SK-N-SH treated with all-trans-retinoic acid at 6 μM for 48 hours (cell line): Measurements from ENCODE around the gene ZNF12.

ENCODE experiments used
- ATAC-seq: fragments of 200-7000 bp; cut with Tn5 transposase; 3 replicates; pipeline ENCODE4 v1.9.1; 2020; ENCODE audit warnings: mild to moderate bottlenecking, moderate library complexity
- ARNTL ChIP-seq: fragments of 450-650 bp; formaldehyde crosslinking; IDR thresholded peaks from 2 replicates; pipeline ENCODE4 v1.5.0; 2020; ENCODE audit warnings: low read depth, mild to moderate bottlenecking, moderate library complexity, borderline replicate concordance
- BACH2 ChIP-seq: fragments of 250-450 bp; sonication (Bioruptor Pico); IDR thresholded peaks from 2 replicates; pipeline ENCODE4 v1.9.0; 2021; ENCODE audit warnings: mild to moderate bottlenecking, borderline replicate concordance
- CREB5 ChIP-seq: fragments of 250-450 bp; sonication (Bioruptor Pico); IDR thresholded peaks from 2 replicates; pipeline ENCODE4 v1.5.1; 2020; ENCODE audit warnings: low read depth, mild to moderate bottlenecking, moderate library complexity
- CSDC2 ChIP-seq: fragments of 250-450 bp; sonication (Bioruptor Pico); IDR thresholded peaks from 2 replicates; pipeline ENCODE4 v1.5.0; 2020; ENCODE audit warnings: mild to moderate bottlenecking, moderate library complexity
- CSRNP3 ChIP-seq: fragments of 250-450 bp; sonication (Bioruptor Pico); IDR thresholded peaks from 2 replicates; pipeline ENCODE4 v1.5.1; 2021; ENCODE audit warnings: mild to moderate bottlenecking, moderate library complexity
- ESRRG ChIP-seq: fragments of 250-450 bp; sonication (Bioruptor Pico); IDR thresholded peaks from 2 replicates; pipeline ENCODE4 v1.6.1; 2021; ENCODE audit warnings: mild to moderate bottlenecking
- GLIS3 ChIP-seq: fragments of 250-450 bp; sonication (Bioruptor Pico); IDR thresholded peaks from 2 replicates; pipeline ENCODE4 v1.5.0; 2020; ENCODE audit warnings: mild to moderate bottlenecking, moderate library complexity
- ISL1 ChIP-seq: fragments of 250-450 bp; sonication (Bioruptor Pico); IDR thresholded peaks from 2 replicates; pipeline ENCODE4 v2.1.2; 2022; ENCODE audit warnings: mild to moderate bottlenecking, moderate library complexity
- OSR1 ChIP-seq: fragments of 250-450 bp; sonication (Bioruptor Pico); IDR thresholded peaks from 2 replicates; pipeline ENCODE4 v1.8.0; 2022; ENCODE audit warnings: moderate library complexity, mild to moderate bottlenecking, inconsistent platforms
- PATZ1 ChIP-seq: fragments of 250-450 bp; sonication (Bioruptor Pico); IDR thresholded peaks from 2 replicates; pipeline ENCODE4 v1.8.0; 2020; ENCODE audit warnings: mild to moderate bottlenecking, moderate library complexity, borderline replicate concordance
- POU6F1 ChIP-seq: fragments of 250-450 bp; sonication (Bioruptor Pico); IDR thresholded peaks from 2 replicates; pipeline ENCODE4 v1.8.0; 2021; ENCODE audit warnings: low read depth, mild to moderate bottlenecking, moderate library complexity, borderline replicate concordance
- PPARA ChIP-seq: fragments of 250-450 bp; sonication (Bioruptor Pico); IDR thresholded peaks from 2 replicates; pipeline ENCODE4 v1.5.0; 2020; ENCODE audit warnings: mild to moderate bottlenecking, borderline replicate concordance
- RARB ChIP-seq: fragments of 250-450 bp; sonication (Bioruptor Pico); IDR thresholded peaks from 2 replicates; pipeline ENCODE4 v1.8.0; 2021; ENCODE audit warnings: mild to moderate bottlenecking, moderate library complexity
- SNAI2 ChIP-seq: fragments of 250-450 bp; sonication (Bioruptor Pico); IDR thresholded peaks from 2 replicates; pipeline ENCODE4 v1.5.0; 2020; ENCODE audit warnings: mild to moderate bottlenecking, moderate library complexity
- TCF4 ChIP-seq: fragments of 250-450 bp; sonication (Bioruptor Pico); IDR thresholded peaks from 2 replicates; pipeline ENCODE4 v1.8.0; 2021; ENCODE audit warnings: mild to moderate bottlenecking, moderate library complexity, borderline replicate concordance
- TSHZ2 ChIP-seq: fragments of 250-450 bp; sonication (Bioruptor Pico); IDR thresholded peaks from 2 replicates; pipeline ENCODE4 v1.5.0; 2020; ENCODE audit warnings: mild to moderate bottlenecking, moderate library complexity
- ZC3H10 ChIP-seq: fragments of 250-450 bp; sonication (Bioruptor Pico); IDR thresholded peaks from 2 replicates; pipeline ENCODE4 v1.5.1; 2021; ENCODE audit warnings: mild to moderate bottlenecking, moderate library complexity
- ZFP3 ChIP-seq: fragments of 250-450 bp; sonication (Bioruptor Pico); IDR thresholded peaks from 2 replicates; pipeline ENCODE4 v1.5.0; 2020; ENCODE audit warnings: mild to moderate bottlenecking, moderate library complexity
- ZFP30 ChIP-seq: fragments of 450-650 bp; formaldehyde crosslinking; IDR thresholded peaks from 2 replicates; pipeline ENCODE4 v1.5.0; 2022; ENCODE audit warnings: mild to moderate bottlenecking, moderate library complexity
- ZNF565 ChIP-seq: fragments of 450-650 bp; formaldehyde crosslinking; conservative IDR thresholded peaks from 2 replicates; pipeline ENCODE4 v1.5.0; 2020; ENCODE audit warnings: low read depth, mild to moderate bottlenecking, moderate library complexity
- ZNF8 ChIP-seq: fragments of 450-650 bp; formaldehyde crosslinking; IDR thresholded peaks from 2 replicates; pipeline ENCODE4 v1.5.0; 2020; ENCODE audit warnings: mild to moderate bottlenecking, moderate library complexity

ZNF12 gene

GRCh38 chr7:6700793-6701192 lies 6.0 kb downstream of the ZNF12 start:
- TF ChIP-seq ZFP3 (CRISPR knock-in tag) (no peak), ZC3H10 (CRISPR knock-in tag) (no peak), ZNF8 (no peak), OSR1 (CRISPR knock-in tag) (no peak), SNAI2 (CRISPR knock-in tag) (no peak), GLIS3 (no peak), TSHZ2 (no peak), BACH2 (CRISPR knock-in tag) (no peak), PATZ1 (CRISPR knock-in tag) (no peak), ESRRG (CRISPR knock-in tag) (no peak), RARB (CRISPR knock-in tag) (no peak), TCF4 (CRISPR knock-in tag) (no peak)
- ATAC-seq = no peak

- ATAC-seq = no peak
- TF ChIP-seq ZFP30 = no peak
- TF ChIP-seq POU6F1 (CRISPR knock-in tag) = no peak
- TF ChIP-seq BACH2 (CRISPR knock-in tag) = no peak
- TF ChIP-seq ZNF8 = no peak
- no peak for TF ChIP-seq CREB5 (CRISPR knock-in tag)
- no peak for TF ChIP-seq ZFP3 (CRISPR knock-in tag)
- no peak for TF ChIP-seq GLIS3
- TF ChIP-seq CSDC2 = no peak
- no peak for TF ChIP-seq RARB (CRISPR knock-in tag)
- TF ChIP-seq ISL1 (CRISPR knock-in tag) = no peak
- no peak for TF ChIP-seq ZC3H10 (CRISPR knock-in tag)
- no peak for TF ChIP-seq TCF4 (CRISPR knock-in tag)
- no peak for TF ChIP-seq ZNF565 (CRISPR knock-in tag)
- TF ChIP-seq OSR1 (CRISPR knock-in tag) = no peak
- no peak for TF ChIP-seq CSRNP3 (CRISPR knock-in tag)
- no peak for TF ChIP-seq SNAI2 (CRISPR knock-in tag)
Measured at GRCh38 chr7:6691609-6692106, 15.1 kb downstream of the ZNF12 start.

- TF ChIP-seq RARB (CRISPR knock-in tag) (no peak), OSR1 (CRISPR knock-in tag) (no peak), PPARA (CRISPR knock-in tag) (no peak)
- ATAC-seq = no peak
Measured at GRCh38 chr7:6691103-6691502, 15.6 kb downstream of the ZNF12 start.

- no peak for ATAC-seq
- TF ChIP-seq TCF4 (CRISPR knock-in tag) (no peak), ZFP30 (no peak), ARNTL (CRISPR knock-in tag) (no peak), PATZ1 (CRISPR knock-in tag) (no peak), SNAI2 (CRISPR knock-in tag) (no peak), CSRNP3 (CRISPR knock-in tag) (no peak), BACH2 (CRISPR knock-in tag) (no peak), CSDC2 (no peak), ZNF565 (CRISPR knock-in tag) (no peak), ISL1 (CRISPR knock-in tag) (no peak), ZNF8 (no peak)
Measured at GRCh38 chr7:6680146-6680545, 26.6 kb downstream of the ZNF12 start.
